H4 (cell line): ENCODE measurements around the gene C6orf62. TPM values are rescaled to one million over a fixed set of nuclear protein-coding genes. Genes with fewer than 3 reads are reported as not detected.
"Not testable (repeated sequence)": the region's sequence is repeated elsewhere in the genome, so short reads cannot be mapped to it uniquely, and the experiment has no call there.

ENCODE experiments used
- DNase-seq: peaks from one replicate; pipeline ENCODE4 v3.0.0-alpha.2; 2015; ENCODE audit warnings: low spot score
- total RNA-seq: library from RNA; depleted of rRNA; stranded (reverse); fragments of >200 nt; shearing (Covaris generic); gene quantifications from 2 replicates; pipeline ENCODE4 v1.2.3, GENCODE V29; 2014

Gene C6orf62
- total RNA-seq, 1 experiment from 2014 or later, result 120 TPM

DNA sequence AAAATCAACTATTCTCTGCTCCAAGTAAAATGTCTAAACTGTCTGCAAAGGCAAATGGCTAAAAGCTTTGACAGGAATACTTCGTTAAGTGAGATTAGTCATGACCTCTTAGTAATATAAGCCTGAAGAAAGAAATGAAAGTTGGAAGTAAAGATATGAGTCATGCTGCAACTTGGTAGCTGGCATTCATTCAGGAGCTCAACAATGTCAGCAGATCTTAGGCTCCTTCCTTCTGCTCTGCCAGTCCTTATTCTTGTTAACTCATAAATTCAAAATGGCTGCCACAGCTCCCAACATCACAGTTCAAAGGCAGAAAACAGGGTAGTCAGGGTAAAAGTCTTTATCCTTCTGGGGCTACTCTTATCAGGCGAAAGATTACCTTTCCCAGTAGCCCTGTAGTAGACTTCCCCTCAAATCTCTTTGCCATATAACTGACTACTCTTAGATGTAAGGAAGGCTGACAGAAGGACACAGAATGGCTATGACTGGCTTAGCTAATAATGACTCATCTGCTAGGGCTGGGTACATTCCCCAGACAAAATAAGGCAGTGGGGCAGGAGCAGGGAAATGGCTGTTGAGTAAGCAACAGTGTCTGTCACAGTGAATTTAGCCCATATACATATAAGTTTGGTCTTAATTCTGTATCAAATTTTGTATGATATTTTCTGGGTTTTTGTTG is 24.4 kb upstream of the C6orf62 start:
- DNase-seq, result peak; percentile 96

GRCh38 chr6:24742216-24742738 is 23.3 kb upstream of the C6orf62 start:
- DNase-seq, result no peak

GRCh38 chr6:24740861-24741260 is 21.9 kb upstream of the C6orf62 start:
- no peak for DNase-seq

DNA sequence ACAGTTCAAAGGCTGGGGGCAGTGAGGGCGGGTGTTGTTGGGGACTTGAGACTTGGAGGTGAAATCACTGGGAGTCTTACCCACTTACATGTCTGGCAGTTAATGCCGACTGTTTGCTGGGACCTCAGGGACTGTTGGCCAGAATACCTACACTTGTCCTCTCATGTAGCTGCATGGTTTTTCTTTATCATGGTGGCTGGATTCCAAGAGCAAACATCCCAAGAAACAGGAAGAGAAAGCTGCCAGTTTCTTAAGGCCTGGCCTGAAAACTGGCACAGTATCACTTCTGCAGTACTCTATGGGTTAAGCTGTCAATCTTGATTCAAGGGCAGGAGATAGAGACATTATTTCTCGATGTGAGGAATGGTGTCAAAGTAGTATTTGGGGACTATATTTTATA is 19.8 kb upstream of the C6orf62 start:
- DNase-seq, result no peak

DNA sequence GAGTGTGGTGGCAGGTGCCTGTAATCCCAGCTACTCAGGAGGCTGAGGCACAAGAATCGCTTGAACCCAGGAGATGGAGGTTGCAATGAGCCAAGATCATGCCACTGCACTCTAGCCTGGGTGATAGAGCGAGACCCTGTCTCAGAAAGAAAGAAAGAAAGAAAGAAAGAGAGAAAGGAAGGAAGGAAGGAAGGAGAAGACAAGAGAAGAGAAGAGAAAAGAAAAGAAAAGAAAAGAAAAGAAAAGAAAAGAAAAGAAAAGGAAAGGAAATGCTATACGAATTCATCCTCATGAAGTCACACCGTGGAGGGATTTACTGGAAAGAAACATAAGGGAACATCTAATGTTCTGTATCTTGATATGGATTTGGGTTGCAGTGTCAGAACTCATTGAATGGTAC is 15.8 kb upstream of the C6orf62 start:
- not testable (repeated sequence) for DNase-seq

- DNase-seq, result no peak
Measured at GRCh38 chr6:24734166-24734565, 15.2 kb upstream of the C6orf62 start.

GRCh38 chr6:24731456-24732134 is 12.6 kb upstream of the C6orf62 start:
- not testable (repeated sequence) for DNase-seq

- not testable (repeated sequence) for DNase-seq
Measured at GRCh38 chr6:24730653-24731052, 11.7 kb upstream of the C6orf62 start.

- DNase-seq, result no peak
Measured at GRCh38 chr6:24723270-24723669, 4.3 kb upstream of the C6orf62 start.

DNA sequence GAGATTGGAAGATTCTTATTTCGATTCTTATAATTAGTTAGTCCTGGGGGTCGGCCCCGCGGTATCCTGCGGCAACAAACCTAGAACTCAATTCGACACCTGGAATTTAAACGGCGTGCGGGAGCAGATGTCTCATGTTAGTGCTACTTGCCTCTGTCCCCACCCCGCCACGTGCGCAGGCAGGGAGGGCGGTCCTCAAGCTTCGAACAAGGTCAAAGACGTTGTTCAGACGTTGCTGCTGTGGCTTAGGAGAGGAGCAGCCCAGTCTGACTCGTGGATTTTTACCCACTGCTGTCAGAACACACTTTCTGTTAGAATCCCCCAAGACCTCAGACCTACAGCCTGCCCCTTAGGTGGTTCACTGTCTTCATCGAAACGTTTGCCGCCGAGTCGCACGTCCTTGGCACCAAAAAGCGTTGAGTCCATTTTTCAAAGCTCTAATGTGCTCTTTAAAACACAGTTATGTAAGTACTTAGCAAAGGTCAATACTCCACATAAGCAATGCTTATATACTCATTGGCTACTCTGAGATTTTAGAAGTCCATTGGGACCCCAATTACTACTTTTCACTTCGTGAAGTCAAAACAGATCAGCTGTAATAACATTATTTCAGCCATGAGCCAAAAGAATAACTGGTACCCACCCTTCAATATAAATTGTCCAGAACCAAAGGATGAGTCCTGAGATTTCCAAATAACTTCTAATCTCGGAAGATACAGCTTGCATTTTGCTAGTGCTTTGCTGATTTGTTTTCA is 2.7 kb upstream of the C6orf62 start:
- DNase-seq, result no peak

DNA sequence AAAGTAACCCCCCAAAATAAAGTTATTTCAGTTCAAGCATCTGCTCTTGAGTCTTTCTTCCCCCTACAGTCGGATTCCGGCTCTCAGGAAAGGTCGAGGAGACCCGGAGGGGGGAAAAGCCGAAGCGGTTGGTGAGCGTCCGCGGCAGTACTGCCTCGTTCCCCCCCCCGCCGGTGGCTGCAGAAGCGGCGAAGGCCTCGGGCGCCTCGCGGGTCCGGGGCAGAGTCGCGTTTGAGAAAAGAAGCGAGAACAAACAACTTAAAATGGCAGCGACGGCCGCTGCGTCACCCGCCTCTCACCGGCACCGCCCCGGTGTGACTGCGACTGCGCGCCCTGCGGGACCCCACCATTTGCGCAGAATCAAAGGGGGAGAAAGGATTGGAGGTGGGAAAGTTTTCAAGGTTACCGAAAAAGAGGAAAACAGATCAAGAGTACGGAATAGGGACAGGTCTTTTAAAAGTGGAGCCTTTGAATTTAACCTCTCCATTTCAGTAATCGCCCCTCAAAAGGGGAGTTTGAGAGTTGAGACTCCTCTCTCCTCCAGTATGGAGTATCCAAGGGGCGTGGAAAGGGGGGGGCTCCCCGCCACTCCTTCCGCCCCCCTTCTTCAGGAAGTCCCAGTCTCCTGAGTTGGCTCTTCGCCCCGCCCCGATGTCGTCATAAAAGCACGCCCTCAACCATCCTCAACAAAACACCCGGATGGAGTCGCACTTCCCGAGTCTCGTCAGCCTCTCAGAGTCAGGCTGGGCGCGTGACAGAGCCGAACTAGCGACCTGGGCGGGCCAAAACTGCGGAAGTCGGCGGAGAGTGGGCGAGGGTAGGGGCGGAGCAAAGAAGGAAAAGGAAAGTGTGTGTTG is 1.9 kb upstream of the C6orf62 start:
- DNase-seq, result peak; percentile 99

DNA sequence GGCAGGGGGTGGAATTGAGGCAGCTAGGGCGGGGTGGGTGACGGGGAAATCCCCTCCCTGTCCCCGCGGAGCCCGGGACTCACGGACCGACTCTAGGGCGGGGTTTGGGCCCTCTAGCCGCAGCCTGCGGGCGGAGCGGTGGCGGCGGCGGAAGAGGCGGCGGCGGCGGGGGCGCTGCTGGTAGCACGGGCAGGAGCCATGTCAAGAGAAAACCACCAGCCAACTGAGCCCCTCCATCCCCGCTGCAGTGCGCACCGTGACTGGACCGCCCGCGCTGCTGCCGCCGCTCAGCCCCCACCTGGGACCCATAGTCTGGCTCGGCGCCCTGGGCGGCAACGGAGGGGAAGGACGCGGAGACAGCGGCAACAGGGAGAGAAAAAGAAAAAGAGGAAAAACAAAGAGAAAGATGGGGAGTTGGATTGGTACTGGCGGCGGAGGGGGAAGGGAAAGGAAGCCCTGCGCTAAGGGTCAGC is 1.2 kb upstream of the C6orf62 start:
- DNase-seq, result peak; percentile 10

DNA sequence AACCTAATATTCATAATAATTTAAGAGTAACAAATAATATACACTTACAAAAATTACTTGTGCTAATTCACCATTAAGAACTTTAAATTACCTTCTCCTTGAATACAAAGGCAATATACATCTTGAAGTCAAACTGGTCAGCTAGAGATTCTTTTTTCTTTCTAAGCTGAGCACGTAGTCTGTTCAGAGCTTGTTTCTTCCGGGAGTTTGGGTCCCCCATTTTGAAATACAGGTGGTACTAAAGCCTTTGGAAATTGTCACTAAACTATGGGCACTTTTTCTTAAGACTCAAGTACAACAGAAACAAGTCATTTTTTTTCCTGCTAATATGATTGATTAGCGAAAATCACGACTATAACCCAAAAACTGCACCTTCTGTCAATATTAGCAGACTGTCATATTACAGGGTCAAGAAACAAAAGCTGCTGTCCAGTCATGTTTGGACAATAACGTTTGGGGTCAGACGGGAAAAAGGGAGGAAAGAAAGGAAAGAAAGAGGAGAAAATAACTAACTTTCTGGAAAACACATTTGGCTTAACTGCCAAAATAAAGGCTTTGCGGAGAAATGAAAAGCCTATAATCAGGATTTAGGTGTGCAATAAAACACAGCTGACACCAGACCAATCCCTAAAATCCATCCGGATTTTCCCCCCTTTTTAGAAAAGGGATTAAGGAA is 367 bp downstream of the C6orf62 start:
- DNase-seq, result no peak

DNA sequence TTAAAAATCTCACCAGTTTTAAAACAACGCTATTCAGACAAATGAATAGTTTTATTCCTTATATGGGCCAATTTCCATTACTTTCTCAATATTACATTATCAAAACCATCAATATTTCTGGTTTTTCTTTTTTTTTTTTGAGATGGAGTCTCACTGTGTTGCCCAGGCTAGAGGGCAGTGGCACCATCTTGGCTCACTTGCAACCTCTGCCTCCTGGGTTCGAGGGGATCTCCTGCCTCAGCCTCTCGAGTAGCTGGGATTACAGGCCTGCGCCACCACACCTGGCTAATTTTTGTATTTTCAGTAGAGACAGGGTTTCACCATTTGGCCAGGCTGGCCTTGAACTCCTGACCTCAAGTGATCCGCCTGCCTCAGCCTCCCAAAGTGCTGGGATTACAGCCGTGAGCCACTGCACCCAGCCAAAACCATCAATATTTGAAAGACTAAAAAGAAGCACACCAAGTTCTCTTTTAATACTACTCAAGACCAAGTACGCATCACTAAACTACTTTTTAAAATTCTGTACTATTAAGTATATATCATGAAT is 2.3 kb downstream of the C6orf62 start:
- DNase-seq, result not testable (repeated sequence)

DNA sequence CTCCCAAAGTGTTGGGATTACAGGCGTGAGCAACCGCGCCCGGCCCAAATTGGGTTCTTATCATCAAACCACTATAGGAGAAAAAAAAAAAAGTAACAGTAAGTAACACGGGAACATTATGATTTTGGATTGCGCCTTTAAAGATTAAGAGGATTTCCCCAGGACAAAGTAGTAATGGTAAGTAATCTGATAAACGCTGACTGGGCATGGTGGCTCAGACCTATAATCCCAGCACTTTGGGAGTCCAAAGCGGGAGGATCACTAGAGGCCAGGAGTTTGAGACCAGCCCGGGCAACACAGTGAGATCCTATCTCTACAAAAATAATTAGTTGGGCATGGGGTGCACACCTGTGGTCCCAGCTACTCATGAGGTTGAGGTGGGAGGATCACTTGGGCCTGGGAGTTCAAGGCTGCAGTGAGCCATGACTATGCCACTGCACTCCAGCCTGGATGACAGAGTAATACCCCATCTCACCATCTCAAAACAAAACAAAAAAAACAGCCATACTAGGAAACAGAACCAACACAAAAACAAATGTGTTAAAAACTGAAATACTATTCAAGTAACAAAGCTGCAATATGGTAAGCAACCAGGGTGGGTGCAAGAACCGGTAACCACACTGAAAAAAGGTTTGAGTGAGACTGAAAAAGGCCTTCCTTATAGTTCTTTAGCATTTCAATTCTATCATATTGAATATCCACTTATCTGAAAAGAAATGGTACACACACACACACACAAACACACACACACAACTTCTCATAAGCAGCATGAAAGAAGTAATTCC is 8.2 kb downstream of the C6orf62 start:
- DNase-seq, result no peak

DNA sequence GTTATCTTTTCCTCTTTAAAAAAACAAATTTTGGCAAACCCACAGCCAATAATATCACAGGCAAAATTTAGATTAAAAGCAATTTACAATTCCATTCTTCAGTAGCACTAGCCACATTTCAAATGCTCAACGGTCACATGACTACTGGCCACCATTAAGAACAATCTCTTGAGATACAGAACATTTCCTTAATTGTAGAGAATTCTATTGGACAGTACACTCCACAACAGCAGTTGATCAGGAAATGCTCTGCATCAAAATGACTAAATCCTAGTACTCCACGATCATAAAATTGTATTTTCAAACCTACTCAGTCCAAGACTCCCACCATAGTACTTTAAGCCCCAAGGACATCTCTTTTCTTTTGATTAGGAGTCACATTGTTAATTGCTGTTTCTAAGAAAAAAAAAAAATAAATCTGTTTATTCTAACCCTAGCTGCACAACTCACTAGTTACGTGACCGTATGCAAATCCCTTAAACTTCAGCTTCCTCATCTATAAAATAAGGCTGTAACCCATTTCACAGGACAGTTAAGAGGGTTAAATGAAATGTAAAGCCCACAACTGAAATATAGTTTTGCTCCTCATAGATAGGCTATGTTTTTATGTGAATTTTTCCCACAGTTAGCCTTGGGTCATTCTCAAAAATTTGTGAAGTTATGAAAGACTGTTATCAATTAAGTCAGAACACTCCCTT is 9.8 kb downstream of the C6orf62 start:
- DNase-seq, result no peak

DNA sequence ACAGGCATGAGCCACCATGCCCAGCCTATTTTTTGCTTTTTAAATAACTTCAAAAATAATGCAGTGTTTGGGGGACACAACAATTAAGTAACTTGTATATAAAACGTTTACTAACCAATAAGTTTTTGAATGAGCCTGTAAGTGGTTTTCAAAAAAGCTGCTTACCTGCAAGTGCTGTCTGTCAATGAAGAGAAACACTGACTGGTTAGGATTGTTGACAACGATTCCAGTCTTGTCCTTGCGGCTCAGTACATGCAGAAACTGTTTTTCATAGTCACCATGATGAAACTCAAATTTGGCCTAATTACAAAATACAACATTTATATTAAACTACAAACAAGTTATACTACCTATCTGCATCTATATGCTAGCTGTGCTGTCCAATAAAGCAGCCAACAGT is 10.3 kb downstream of the C6orf62 start:
- no peak for DNase-seq

DNA sequence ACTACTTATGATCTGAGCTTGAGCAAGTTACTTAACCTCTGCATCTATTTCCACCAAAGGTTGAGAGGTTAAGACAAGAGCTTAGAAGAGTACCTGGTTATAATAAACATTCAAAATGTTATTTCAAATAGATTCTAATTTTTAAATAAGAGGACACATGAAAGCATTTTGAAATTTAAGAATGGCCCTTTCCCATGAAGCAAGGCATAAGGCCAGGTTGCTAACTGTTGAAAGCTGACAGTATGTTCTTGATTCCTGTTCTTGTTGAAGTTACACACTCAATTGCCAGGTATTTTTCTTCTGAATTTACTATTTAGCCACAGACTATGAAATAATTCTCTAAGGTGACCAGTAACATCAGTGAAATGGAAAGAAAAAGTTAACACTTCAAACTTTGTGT is 14.5 kb downstream of the C6orf62 start:
- DNase-seq, result no peak

DNA sequence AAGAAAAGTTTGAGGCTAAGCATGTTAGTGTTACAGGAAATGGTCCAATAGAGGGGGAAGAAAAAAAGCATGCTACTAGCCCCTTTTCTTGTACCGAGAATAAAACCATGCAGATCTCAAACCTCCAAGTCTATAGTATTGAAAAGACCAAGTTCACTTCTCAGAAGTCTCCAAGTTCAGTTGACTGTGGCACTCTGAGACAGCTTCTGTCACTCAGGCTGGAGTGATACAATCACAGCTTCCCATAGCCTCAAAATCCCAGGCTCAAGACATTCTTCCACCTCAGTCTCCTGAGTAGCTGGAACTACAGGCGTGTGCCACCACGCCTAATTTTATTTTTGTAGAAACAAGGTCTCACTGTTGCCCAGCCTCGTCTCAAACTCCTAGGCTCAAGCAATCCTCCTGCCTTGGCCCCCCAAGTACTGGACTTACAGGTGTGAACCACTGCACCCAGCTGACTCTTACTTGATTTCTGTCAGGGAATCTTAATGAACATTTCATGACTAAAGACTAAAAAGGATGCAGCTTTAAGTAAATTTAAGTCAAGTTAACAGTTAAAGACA is 16.2 kb downstream of the C6orf62 start:
- DNase-seq, result no peak
